ENCODE measurements around the gene WSB2. TPM values are rescaled to one million over a fixed set of nuclear protein-coding genes. Genes with fewer than 3 reads are reported as not detected.

Gene WSB2
- total and polyA plus RNA-seq, 2 donors from 2014 or later, result 48.8 to 72.5 TPM

- no peak for FAIRE-seq
- Histone ChIP-seq H3K9me3 (ENCODE audit: control insufficient read depth in 2 of 3, insufficient read depth in 1 of 3, low read length in 3 of 3) (no peaks in the 10 kb centered on the region), H3K4me1 (ENCODE audit: control insufficient read depth in 2 of 3, insufficient read depth in 2 of 3, low read depth in 1 of 3, low read length in 3 of 3) (no peaks in the 10 kb centered on the region), H3K27me3 (ENCODE audit: control insufficient read depth, insufficient read depth, low read length) (no peaks in the 10 kb centered on the region), H3K4me3 (ENCODE audit: low read length in 3 of 3) (no peak overlapping the region), H3K27ac (ENCODE audit: low read depth in 2 of 2, low read length in 2 of 2) (no peak overlapping the region), H3K36me3 (ENCODE audit: control insufficient read depth in 2 of 3, insufficient read depth in 3 of 3, low read length in 3 of 3) (peaks cover 0 to 4% (median 0%) of the 10 kb centered on the region in 3 donors), H3K9ac (ENCODE audit: low read length in 3 of 3) (no peak overlapping the region)
- TF ChIP-seq, protein P1, sequence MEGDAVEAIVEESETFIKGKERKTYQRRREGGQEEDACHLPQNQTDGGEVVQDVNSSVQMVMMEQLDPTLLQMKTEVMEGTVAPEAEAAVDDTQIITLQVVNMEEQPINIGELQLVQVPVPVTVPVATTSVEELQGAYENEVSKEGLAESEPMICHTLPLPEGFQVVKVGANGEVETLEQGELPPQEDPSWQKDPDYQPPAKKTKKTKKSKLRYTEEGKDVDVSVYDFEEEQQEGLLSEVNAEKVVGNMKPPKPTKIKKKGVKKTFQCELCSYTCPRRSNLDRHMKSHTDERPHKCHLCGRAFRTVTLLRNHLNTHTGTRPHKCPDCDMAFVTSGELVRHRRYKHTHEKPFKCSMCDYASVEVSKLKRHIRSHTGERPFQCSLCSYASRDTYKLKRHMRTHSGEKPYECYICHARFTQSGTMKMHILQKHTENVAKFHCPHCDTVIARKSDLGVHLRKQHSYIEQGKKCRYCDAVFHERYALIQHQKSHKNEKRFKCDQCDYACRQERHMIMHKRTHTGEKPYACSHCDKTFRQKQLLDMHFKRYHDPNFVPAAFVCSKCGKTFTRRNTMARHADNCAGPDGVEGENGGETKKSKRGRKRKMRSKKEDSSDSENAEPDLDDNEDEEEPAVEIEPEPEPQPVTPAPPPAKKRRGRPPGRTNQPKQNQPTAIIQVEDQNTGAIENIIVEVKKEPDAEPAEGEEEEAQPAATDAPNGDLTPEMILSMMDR (IDR thresholded peaks at IDR 0.05; ENCODE audit: borderline replicate concordance, extremely low read depth, insufficient read depth), result no peak
- intact Hi-C loops (cut with DNase I), result no loop called here
- no peak for DNase-seq
These were observed 9.7 kb upstream of the WSB2 start for GRCh38 chr12:118070650-118071049.

GRCh38 chr12:118068445-118068844 lies 7.5 kb upstream of the WSB2 start:
- Histone ChIP-seq H3K27ac (ENCODE audit: low read depth in 2 of 2, low read length in 2 of 2) (no peak overlapping the region), H3K4me3 (ENCODE audit: low read length in 3 of 3) (no peak overlapping the region), H3K27me3 (ENCODE audit: control insufficient read depth, insufficient read depth, low read length) (no peaks in the 10 kb centered on the region), H3K36me3 (ENCODE audit: control insufficient read depth in 2 of 3, insufficient read depth in 3 of 3, low read length in 3 of 3) (peaks cover 0 to 3% (median 0%) of the 10 kb centered on the region in 3 donors), H3K9me3 (ENCODE audit: control insufficient read depth in 2 of 3, insufficient read depth in 1 of 3, low read length in 3 of 3) (no peaks in the 10 kb centered on the region), H3K4me1 (ENCODE audit: control insufficient read depth in 2 of 3, insufficient read depth in 2 of 3, low read depth in 1 of 3, low read length in 3 of 3) (peaks cover 0 to 5% (median 0%) of the 10 kb centered on the region in 3 donors), H3K9ac (ENCODE audit: low read length in 3 of 3) (no peak overlapping the region)
- TF ChIP-seq, protein P1 (IDR thresholded peaks at IDR 0.05; ENCODE audit: borderline replicate concordance, extremely low read depth, insufficient read depth), result no peak
- no peak for DNase-seq
- intact Hi-C loops (cut with DNase I), result no loop called here
- FAIRE-seq, result no peak

GRCh38 chr12:118065380-118065779 lies 4.4 kb upstream of the WSB2 start:
- Histone ChIP-seq H3K9ac (ENCODE audit: low read length in 3 of 3) (no peak overlapping the region), H3K9me3 (ENCODE audit: control insufficient read depth in 2 of 3, insufficient read depth in 1 of 3, low read length in 3 of 3) (no peaks in the 10 kb centered on the region), H3K4me3 (ENCODE audit: low read length in 3 of 3) (no peak overlapping the region), H3K4me1 (ENCODE audit: control insufficient read depth in 2 of 3, insufficient read depth in 2 of 3, low read depth in 1 of 3, low read length in 3 of 3) (peaks cover 0 to 5% (median under 1%) of the 10 kb centered on the region in 3 donors), H3K36me3 (ENCODE audit: control insufficient read depth in 2 of 3, insufficient read depth in 3 of 3, low read length in 3 of 3) (no peaks in the 10 kb centered on the region), H3K27me3 (ENCODE audit: control insufficient read depth, insufficient read depth, low read length) (no peaks in the 10 kb centered on the region), H3K27ac (ENCODE audit: low read depth in 2 of 2, low read length in 2 of 2) (no peak overlapping the region)
- no peak for DNase-seq
- TF ChIP-seq, protein P1 (IDR thresholded peaks at IDR 0.05; ENCODE audit: borderline replicate concordance, extremely low read depth, insufficient read depth), result no peak
- FAIRE-seq, result no peak
- intact Hi-C loops (cut with DNase I), result no loop called here

GRCh38 chr12:118064608-118065007 lies 3.6 kb upstream of the WSB2 start:
- H3K9me3 ChIP-seq (ENCODE audit: control insufficient read depth in 2 of 3, insufficient read depth in 1 of 3, low read length in 3 of 3), result no peaks in the 10 kb centered on the region
- peaks cover 0 to 11% (median 7%) of the 10 kb centered on the region in 3 donors for H3K4me1 ChIP-seq (ENCODE audit: control insufficient read depth in 2 of 3, insufficient read depth in 2 of 3, low read depth in 1 of 3, low read length in 3 of 3)
- H3K9ac ChIP-seq (ENCODE audit: low read length in 3 of 3), result no peak overlapping the region
- FAIRE-seq, result no peak
- DNase-seq, result peak in 2 of 5 donors; percentile 23 to 46
- H3K36me3 ChIP-seq (ENCODE audit: control insufficient read depth in 2 of 3, insufficient read depth in 3 of 3, low read length in 3 of 3), result no peaks in the 10 kb centered on the region
- no peak overlapping the region for H3K4me3 ChIP-seq (ENCODE audit: low read length in 3 of 3)
- TF ChIP-seq, protein P1 (IDR thresholded peaks at IDR 0.05; ENCODE audit: borderline replicate concordance, extremely low read depth, insufficient read depth), result no peak
- H3K27me3 ChIP-seq (ENCODE audit: control insufficient read depth, insufficient read depth, low read length), result no peaks in the 10 kb centered on the region
- H3K27ac ChIP-seq (ENCODE audit: low read depth in 2 of 2, low read length in 2 of 2), result no peak overlapping the region
- intact Hi-C loops (cut with DNase I), result no loop called here

All from kidney (tissue), 14 donors.